Fibroblast of the conjunctiva (primary cell): ENCODE data around the gene C10orf71.

ENCODE experiments used
- DNase-seq: peaks from one replicate; pipeline ENCODE4 v3.0.0-alpha.2; 2010; ENCODE audit warnings: low read depth

C10orf71 gene

GRCh38 chr10:49338604-49339003 lies 39.6 kb downstream of the C10orf71 start:
- DNase-seq = no peak

- DNase-seq = no peak
These were observed 45.9 kb downstream of the C10orf71 start for GRCh38 chr10:49344840-49345239.

DNA sequence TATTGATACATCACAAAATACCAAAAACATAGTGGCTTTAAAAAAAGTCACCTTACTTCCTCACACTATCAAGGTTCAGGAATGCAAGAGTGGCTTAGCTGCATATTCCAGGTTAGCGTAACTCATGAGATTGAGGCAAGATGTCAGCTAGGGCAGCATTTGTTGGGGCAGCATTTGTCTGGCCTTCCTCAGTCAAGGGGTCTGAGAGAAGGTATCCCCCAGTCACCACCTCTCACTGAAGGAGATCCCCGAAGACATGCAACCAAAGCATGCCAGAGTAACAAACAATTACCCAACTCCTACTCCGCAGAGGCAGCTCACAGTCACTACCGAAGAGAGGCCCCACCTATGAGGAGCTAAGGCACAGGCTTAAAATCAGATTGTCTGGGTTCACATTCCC lies 48.4 kb downstream of the C10orf71 start:
- DNase-seq = no peak

GRCh38 chr10:49347827-49348226 lies 48.9 kb downstream of the C10orf71 start:
- DNase-seq = no peak

- DNase-seq = no peak
These were observed 49.6 kb downstream of the C10orf71 start for GRCh38 chr10:49348593-49348992.

DNA sequence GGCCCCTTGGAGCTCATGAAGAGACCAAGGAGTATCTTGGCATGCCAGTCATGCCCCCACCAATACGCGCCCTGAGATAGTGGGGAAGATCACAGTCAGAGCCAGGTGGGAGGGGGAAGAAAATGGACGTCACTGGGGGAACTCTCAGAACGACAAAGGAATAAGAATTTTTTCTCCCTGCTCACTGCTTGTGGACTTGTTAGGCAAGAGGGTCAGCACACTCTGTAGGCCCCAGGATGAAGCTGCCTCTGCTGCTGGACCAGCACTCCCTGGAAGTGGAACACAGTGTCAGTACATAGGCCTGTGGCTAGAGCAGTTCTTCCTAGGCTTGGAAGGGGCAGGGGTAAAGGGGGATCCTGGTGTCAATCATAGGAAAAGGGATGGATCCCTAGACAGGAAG lies 50.4 kb downstream of the C10orf71 start:
- no peak for DNase-seq

DNA sequence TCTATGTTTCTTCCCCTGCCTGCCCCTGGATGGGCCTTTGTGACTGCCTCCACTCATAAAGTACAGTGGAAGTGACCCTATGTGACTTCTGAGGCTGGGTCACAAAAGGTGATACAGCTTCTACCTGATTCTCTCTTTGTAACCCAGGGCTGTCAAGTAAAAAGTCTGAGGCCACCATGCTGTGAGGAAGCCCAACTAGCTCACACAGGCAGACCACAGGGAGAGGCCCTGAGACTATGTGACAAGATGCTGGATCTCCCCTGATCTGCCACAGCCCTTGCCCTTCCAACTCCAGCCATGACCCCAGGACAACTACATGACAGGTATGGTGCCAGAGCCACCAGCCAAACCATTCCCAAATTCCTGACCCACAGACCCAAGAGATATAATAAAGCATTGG lies 51.2 kb downstream of the C10orf71 start:
- no peak for DNase-seq

- DNase-seq = no peak
These were observed 52.0 kb downstream of the C10orf71 start for GRCh38 chr10:49350846-49351532.

DNA sequence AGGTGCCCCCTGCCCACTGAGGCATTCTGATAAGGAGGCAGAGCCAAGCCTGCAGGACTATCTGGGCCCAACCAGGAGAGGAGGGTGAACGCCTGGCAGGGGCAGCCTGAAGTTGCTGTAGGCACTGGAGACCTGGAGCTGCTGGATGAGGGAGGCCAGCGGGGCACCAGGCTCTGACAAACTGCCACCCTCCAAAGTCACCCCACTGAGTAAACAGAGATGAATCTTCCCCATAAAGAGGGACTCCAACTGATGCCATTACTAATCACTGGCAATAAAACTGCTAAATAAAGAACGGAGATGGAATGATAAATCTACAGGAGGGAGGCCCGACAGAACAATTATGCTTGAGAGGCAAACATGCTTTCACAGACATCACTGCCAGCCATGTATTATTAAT lies 52.7 kb downstream of the C10orf71 start:
- no peak for DNase-seq

DNA sequence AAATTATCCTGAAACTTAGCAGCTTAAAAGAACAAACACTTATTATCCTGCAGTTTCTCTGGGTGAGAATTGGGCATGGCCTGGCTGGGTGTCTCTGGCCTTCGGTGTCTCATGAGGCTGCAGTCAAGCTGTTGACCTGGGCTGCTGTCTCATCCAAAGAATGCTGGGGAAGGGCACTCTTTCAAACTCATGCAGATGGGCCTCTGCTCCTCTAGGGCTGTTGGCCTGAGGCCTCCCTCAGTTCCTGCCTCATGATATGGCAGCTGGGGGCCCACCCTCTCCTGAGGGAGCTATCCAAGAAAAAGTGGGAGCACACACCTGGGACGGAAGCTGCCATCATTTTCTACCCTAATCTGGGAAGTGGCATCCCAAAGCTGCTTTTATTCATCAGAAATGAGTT lies 53.4 kb downstream of the C10orf71 start:
- no peak for DNase-seq

DNA sequence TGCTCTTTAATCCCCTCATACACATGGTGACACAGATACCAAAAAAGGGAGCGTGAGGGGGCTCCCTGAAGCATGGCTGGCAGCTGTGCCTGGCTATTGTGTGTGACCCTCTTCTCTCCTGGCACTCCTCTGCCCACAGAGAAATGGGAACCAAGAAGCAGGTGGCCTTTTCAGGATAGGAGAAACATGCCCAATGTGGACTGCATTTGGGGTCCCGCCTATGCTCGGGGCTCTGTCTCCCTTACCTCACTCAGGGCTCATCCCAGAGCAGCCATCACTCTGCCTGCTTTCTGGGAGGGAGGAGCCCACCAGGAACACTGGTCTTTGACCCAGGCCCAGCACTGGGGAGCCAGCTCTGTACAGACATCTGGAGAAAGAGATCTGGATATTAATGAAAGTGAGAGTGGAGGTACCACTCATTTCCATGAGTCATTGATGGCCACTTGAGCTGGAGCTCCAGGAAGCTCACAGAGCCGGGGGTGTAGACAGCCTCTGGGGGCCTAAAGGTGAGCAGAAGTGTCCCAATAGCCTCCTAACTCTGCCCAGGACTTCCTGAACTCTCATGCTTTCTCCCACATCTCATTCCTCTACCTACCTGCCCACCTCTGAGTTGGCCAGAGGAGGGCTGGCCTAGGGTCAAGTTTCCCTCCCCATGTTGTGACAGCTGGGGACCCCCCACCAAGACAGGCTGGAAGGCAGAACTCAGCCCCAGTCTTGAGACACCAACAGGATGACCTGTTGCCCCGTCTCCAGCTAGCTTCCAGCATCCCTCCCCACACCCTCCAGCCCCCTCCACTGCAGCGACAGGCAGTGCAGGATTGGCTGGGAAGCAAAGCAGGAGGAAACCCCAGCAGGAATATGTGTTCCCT lies 54.3 kb downstream of the C10orf71 start:
- DNase-seq = no peak

- DNase-seq = no peak
These were observed 55.1 kb downstream of the C10orf71 start for GRCh38 chr10:49353895-49354566.

DNA sequence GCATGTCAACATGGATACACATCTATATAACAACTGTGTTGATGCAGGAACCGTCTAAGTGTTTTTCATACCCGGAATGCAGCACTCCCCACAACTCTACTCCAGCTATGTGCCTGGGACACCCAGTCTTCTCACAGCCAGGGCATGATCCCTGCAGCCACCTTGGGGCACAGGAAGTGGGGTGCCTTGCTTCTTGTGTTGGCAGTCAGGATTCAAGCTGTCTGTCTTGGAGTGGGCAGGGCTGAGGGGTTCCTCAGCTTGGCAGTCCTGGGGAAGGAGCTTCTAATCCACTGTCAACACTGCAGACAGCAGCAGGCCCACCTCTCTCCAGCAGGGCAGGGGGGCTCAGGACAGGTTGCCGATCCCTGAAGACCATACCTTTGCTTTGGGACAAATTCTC lies 55.6 kb downstream of the C10orf71 start:
- no peak for DNase-seq

DNA sequence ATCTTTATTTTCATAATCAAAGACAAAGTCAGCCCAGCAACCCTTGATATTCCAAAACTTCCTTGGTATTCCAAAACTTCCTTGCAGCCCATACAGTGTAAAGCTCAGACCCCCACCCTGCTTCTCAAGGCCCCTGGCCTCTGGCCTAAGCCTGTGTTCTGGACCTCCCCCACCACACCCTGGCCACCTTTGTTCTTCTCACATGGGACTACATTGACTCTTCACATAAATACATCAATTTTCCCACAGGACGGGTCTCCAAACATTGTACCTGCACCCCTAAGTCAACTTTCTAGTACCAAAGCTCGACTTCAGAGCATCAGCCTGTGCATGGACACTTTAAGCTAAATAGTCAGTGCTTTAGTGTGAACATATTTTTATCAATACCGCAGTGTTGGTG lies 56.3 kb downstream of the C10orf71 start:
- DNase-seq = no peak

DNA sequence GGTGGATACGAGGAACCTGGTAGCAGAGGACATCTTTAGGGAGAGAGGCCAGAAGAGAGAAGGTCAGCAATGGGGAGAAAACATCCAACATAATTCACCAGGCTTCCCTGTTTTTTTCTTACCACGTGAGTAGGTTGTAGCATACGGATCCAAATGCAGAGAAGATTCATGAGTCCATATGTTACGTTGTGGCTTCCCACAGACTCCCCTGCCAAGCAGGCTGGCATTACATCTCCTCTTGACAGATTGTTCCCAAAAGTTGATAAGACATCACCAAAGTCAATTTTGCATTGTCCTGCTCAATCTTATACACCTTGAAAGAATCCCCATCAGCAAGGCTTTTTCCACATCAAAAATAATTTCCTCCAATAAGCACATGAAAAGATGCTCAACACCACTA lies 57.2 kb downstream of the C10orf71 start:
- no peak for DNase-seq

- DNase-seq = no peak
These were observed 58.0 kb downstream of the C10orf71 start for GRCh38 chr10:49356944-49357343.

- DNase-seq = no peak
These were observed 58.9 kb downstream of the C10orf71 start for GRCh38 chr10:49357910-49358309.

DNA sequence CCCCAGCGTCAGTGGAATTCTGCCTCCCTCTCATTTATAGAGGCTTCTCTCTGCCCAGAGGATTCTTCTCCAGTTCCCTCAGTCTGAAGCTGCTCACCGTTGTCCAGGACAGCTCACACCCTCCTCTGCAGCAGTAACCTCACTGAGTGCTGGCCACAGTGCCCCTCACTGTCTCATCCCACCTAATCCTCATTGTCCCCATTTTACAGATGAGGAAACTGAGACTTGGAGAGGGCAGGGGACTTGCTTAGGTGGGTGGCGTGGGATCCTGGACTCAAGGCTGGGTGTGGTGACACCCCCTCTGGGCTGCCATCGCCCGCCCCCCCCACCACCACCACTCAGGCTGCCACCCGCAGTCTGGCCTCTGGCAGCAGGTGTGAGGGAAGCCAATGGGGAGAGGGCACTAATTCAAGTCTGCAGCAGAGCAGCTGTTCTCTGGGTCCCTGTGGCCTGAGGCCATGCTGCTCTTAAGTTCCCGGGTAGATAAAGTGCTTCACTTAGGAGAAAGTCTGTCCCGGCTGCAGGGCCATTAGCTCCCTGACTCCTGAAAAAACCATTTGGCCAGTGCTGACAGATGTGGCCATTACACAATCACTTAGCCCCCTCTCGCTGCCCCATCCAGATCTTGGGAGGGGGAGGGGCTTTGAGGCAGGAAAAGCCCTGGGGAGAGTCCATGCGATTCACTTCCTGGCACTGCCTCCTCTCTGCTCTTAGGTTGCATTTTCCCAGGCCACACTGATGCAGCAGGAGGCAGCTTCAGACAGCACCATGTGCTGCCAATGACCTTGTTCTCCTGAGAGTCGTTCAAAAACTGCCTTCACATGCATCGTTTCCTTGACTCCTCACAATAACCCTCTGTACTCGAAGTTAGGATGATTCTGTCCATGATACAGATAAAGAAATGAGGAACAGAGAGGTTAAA lies 60.6 kb downstream of the C10orf71 start:
- no peak for DNase-seq

GRCh38 chr10:49360271-49361177 lies 61.6 kb downstream of the C10orf71 start:
- DNase-seq = no peak

DNA sequence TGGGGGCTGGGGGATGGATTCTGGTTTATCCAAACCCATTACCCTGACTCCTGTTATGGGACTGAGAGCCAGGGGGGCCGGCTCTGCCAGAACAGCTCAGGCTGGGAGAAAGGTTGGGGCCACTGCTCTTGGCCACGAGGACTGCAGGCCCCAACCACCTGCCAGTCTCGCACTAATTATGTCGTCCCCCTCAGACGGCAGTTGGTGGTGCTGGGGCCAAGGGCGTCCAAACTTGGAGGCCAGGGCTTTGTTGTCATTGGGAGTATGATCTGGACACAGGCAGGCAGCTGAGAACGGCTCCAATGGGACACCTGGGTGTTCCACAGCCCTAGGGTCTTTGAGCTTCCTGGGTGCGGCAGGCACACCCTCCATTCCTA lies 62.2 kb downstream of the C10orf71 start:
- DNase-seq = no peak
